GM18505 (cell line): ENCODE data around the gene PPP4C.

Experiments used
- ATAC-seq: cut with Tn5 transposase; IDR thresholded peaks from one replicate; pipeline ENCODE4 v1.9.1; 2021; ENCODE audit not compliant: unreplicated experiment
- POLR2A ChIP-seq: IDR thresholded peaks from 4 replicates; pipeline ENCODE4 v1.6.1; 2011; ENCODE audit warnings: borderline replicate concordance; ENCODE audit not compliant: insufficient read depth, insufficient read length; ENCODE audit errors: extremely low read depth

The PPP4C gene

DNA sequence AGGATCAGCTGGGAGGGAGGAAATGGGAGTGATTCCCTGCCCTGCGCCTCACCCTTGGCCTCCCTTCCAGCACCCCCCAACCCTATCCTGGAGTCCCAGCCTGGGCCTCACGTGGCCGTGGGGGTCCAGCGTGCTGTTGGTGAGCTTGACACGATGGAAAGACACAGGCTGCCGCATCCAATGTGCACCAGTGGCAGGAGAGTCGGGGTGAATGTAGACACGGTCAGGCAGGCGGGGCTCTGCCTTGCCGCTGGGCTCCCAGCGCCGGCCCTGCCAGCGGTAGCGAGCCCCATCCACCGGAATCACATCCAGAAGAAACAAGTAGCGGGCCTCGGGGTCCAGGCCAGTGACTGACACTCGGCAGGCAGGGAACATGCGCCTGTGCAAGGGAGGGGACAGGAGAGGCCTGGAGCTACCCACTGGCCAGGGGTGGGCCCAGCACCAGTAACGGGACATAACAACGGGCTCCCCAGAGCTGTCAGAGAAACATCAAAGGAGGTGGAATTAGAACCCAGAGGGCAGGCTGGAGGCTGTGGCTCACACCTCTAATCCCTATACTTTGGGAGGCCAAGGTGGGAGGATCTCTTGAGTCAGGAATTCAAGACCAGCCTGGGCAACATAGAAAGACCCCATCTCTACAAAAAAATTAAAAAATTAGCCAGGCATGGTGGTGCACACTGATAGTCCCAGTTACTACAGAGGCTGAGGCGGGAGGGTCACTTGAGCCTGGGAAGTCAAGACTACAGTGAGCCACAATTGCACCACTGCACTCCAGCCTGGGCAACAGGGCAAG, 13.2 kb downstream of the PPP4C start:
- no peak for ATAC-seq
- no peak for TF ChIP-seq POLR2A

DNA sequence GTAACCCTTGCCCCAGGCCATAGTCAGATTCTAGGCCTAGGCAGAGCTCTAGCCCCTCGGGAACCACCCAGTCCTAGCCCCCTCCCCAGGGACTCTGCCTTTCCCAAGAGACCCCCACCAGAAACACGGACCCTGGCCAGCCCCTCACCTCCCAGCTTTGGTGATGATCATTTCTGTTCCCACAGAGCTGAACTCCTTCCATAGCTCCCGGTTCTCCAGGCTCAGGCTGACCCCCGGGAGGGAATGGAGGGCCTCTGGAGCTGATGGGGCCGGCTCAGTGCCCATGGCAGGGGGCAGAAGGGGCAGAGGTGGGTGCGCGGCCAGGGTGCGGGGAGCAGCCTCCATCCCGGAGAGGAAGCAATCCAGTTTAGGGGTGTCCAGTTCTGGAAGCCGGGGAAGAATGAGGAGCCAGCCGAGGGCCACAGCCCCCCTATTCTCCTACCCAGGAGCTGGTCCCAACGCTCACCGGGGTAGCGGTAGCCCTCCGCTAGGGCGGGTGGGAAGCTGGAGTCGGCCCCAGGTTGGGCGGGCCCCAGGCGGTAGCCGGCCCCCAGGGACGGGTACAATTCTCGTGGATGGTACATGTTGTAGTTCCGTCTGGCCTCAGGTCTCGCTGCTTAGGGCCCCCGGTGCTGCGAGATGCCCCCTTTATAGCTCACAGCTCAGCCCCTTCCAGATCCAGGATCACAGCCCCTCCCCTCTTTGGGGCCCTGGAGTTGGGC, 15.0 kb downstream of the PPP4C start:
- TF ChIP-seq POLR2A, result no peak
- no peak for ATAC-seq

DNA sequence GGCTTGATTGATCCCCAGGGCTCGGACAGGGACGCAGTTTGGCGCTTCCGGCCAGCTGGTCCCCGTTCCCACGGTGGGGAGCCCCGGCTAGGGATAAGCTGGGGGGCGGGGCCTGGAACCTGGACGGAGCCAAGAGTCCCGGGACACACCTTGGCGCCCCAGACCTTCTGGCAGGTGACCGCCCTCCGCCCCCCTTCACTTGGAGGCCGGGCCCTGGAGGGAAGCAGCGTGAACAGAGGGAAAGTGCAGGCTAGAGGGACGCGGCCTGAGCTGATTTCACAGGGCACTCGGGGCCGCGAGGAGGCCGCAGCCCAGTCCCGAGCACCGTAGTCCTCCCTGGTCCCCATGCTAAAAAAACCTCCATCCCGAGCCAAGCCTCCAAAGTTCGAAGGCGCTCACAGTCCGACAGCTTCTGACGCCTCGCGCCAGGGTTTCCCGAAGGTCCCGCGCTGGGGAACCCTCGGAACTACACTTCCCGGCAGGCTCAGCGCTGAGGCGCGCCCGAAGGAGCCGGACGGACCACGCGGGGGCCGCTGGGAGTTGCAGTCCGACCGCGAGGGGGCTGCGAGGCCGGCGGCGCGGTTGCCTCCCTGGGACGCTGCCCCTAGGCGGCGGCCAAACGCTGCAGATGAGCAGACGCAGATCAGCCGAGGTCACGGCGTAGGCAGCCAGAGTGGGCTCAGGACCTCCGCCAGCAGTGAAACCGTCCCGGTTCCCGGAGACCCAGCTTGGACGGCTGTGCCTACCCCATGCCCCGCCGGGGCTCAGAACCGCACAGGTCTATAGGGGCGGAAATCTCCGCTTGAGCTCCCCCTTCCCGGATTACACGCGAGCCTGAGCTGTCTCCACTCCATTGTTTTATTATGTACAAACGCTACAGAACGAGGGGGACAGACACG, 15.9 kb downstream of the PPP4C start, which contains the start of gene TBX6:
Gene TBX6 (minus strand): TSS at position 451 of the 899 bp plus-strand sequence. CDS start 731 bp downstream, outside the sequence.
- peak; percentile 64 for ATAC-seq
- TF ChIP-seq POLR2A, result peak; percentile 66

DNA sequence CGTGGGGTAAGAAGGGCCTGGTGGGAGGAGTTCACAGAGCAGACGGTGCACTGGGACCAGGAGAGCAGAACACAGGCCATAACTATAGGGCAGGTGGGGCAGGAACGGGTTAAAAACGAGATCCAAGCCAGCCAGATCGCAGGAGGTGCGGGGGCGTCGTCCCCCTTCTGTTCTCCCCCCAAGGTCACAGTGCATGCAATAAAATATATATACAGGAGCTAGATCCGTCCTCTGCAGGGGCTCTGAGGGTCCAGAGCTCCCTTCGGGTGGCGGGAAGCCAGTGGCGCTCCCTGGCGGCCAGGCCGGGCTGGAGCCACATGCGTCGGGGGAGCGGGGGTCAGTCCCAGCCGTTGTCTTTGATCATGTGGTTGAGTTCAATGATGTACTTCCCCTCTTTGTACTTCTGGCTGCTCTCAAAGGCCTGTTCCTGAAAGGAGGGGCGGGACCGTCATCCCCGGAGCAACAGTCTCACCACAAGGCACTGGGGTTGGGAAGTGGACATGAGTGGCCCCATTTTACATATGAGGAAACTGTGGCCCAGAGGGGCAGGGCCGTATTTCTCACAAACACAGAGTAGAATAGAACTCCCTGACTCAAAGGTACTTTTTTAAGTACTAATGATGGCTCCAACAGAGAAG, 16.7 kb downstream of the PPP4C start:
- peak; percentile 45 for ATAC-seq
- no peak for TF ChIP-seq POLR2A

DNA sequence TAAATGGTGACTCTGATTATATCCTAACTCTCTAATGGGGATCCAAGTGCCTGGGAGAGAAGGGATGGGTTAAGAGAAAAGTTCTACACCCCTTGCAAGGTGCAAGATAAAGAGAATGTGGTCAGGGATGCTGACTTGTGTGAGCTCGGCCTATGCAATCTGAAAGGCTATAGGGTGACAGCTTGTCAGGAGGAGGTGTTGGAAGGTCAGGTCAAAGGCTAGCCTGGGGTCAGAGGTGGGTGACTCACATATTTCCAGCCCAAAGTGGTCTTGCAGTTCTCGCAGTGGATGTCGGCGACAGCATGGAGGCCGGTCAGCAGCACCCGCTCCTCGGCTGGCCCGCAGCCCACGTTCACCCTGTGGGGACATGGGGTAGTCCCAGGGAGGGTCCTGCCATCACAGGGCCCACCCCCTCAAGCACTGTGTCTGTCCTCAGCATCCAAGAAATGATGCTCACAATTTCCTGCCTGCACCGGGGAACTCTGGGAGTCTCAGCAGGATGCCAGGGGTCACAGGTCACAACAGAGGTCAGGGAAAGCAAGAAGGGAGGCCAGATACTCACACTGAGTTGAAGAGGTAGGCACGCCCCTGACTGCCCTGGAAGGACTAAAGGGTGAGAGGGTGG, 18.9 kb downstream of the PPP4C start:
- TF ChIP-seq POLR2A, result no peak
- ATAC-seq, result no peak

DNA sequence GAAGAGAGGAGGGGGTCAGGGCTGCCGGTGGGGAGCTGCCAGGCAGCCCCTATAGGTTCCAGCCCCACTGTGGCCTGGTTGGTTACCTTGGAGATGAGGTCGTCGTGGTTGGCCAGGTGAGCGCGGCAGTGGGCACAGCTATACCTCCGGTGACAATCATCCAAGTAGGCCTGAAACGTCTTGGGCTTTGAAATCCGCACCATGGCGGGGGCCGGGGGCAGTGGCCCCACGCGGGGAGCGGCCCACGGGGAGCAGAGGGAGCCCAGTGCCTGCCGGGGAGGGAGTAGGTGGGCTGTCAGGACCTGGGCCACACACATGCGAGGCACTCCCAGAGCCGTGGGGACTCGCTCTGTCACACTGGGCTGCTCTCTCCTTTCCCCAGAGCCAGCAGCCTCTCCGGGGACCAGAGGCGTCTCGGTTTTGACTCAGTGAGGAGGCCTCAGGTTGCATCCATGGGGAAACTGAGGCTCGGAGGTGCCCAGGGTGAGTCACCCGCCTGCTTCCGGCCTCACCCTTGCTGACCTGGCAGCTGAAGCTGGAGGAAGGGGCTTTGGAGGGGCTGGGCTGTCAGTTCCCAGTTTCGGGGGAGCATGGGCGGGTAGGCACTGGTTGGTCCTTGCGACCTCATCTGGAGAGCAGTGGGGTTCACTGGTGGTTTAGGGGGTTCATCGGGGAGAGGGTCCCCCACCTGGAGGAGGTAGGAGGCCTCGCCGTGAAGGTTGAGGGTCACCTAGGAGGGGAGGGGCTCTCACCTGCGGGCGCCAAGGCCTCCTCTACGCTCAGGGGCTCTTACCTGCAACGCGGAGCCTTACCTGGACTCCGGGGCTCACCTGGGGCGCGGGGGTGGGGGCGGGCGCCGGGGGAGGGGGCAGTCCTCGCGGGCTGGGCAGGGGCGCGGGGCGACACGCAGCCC, 19.6 kb downstream of the PPP4C start:
- TF ChIP-seq POLR2A, result no peak
- ATAC-seq, result no peak

DNA sequence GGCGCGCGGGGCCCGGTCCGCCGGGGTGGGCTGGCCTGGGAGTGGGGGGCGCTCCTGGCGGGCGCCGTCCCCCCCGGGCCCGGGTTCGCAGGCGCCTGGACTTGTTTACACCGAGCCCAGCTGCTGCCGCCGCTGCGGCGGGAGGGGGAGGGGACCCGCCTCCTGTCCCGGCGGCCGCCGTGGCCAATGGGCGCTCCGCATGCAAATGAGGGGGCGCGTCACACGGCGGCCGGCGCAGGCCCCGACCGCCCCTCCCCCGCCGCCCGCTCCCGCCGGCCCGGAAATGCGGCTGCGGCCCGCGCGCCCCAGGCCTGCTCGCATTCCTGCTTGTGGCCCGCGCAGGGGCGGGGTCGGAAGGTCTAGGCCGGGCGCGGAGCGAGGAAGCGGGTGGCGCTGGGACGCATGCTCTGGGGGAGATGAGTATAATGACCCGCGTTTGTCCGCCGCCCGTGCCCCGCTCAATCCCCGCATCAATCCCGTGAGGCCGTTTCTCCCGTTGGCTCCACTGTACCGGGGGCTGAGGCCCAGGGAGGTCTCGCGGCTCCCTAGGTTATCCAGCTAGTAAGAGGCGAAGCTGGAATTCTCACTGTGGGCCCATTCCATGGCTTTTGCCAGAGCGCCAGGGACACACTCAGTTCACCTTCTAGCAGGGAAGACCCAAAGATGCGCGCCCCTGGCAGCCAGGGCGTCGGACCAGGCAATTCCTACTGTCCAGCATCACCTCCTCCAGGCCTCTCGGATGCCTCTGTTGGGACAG, 20.5 kb downstream of the PPP4C start, which contains the start of gene YPEL3:
Gene YPEL3 (minus strand): TSS at position 109 of the 757 bp plus-strand sequence. CDS start 731 bp downstream, outside the sequence.
- ATAC-seq, result no peak
- peak; percentile 75 for TF ChIP-seq POLR2A

DNA sequence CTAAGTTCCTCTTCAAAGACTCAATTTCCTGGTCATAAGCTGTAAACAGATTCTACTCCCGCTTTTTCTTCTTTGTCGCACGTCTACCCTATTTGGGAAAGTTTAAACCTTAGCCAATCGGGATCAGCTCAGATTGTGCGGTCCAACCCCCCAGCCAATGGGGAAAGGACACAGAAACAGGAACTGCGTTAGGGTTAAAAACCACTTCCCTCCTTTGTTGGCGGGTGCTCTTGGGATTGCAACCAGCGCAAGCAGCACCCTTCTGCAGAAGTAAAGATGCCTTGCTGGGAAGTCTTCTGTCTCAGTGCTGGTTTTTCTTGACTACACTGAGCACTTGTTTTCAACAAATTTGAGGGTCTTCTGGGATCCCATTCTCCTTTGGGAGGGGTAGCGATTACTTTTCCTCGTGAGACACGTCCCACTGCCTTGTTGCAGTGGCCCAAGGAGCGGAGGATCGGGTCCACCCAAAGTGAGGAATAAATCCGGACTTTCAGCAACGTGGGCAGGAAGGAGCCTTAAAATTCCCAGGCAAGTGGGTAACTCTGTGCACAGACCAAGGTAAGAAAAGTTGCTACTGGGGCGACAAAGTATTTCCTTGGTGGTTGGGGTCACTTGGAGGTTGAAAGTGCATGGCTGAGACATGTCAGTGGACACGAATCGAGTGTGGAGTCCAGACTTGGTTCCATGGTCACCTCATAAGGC, 21.2 kb downstream of the PPP4C start:
- no peak for TF ChIP-seq POLR2A
- no peak for ATAC-seq

DNA sequence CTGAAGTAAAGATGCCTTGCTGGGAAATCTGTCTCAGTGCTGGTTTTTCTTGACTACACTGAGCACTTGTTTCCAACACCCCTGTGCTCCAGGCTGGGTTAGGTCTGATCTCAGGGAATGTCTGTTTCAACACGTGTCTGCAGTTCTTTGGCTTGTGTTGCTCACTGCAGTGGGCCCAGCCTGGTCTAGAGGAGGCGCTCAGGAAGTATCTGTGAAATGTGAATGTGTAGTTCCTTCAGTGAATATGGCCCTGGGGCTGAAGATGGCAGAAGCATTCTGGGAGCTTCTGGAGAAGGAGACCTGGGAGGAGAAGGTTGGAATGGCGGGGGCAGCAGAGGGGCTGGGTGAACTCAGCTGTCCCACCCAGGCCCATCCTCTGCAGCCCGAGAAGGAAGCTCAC, 28.3 kb downstream of the PPP4C start:
- no peak for ATAC-seq
- no peak for TF ChIP-seq POLR2A

DNA sequence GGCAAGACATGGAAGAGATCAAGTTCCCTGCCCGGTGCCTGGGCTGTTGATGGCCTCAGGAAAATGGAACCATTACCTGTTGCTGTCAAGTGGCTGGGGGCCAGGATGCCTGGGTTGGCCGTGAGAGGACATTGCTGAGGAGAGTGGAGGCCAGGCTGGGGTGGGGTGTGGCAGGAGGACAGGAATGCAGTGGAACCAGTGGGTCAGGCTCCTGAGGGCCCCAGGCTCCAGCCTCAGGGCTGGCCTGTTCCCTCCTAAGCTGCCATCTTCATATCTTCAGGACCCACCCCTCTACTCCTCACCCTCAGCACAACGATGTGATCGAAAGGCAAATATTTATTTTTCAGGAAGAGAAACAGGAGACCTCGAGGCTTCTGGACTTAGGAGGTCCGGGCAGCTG, 28.7 kb downstream of the PPP4C start:
- ATAC-seq, result no peak
- TF ChIP-seq POLR2A, result no peak
